ENCODE results near the gene TARS1.
A peak's percentile ranks its signal among the peaks of the same experiment; 100 is the strongest.

DNA sequence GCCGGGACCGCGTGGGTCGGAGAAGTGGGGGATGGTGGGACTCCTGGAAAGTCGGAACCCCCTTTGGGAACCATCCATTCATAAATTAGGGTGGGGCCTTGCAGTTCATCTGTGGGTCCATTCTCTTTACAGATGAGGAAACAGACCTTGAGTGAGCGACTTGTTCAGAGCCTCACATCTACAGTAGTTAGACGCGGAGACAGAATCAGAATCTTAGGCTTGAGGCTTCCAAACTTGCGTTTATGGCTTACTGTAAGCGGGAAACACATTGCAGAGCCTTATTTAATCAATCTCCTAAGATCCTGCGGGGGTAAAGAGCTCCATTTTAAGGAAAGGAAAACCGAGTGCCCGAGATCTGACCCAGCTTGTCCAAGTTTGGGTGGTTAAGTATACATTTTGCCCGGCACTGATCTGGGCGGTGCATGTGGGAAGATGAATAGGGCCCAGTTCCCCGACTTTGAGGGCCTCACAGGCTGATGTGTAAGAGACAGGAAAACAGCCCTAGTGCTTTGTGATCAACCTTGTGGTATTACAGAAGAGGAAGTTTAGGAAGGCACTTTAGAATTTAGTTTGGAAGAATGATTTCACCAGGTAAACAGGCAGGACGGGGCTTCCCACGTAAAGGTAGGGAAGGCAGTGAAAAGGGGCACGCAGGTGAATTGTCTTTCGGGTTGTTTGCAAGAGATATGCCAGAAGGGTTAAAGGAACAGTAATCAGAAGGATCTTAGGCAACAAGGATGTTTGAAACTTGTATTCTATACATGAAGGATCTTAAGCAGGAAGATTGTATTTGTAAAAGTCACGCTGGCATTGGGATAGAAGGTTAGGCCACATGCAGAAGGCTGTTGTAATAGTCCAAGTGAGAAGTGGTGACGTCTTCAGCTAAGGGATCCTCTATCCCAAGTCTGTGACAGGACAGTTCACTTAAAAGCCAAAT, 744 bp downstream of the TARS1 start:
- TF ChIP-seq ZNF274 (CRISPR knock-in tag; IDR thresholded peaks at IDR 0.05) (no peak), POLR2AphosphoS5 (IDR thresholded peaks at IDR 0.05; ENCODE audit: low read depth, low read length) (no peak), POLR2A (IDR thresholded peaks at IDR 0.05; ENCODE audit: insufficient read depth in 1 of 2, low read depth in 2 of 2, low read length in 2 of 2) (peak in 1 of 2 experiments; percentile 7; a peak in 2 of 4 replicates), ZNF773 (CRISPR knock-in tag; IDR thresholded peaks at IDR 0.05; ENCODE audit: borderline replicate concordance) (no peak), ZNF543 (CRISPR knock-in tag; IDR thresholded peaks at IDR 0.05) (no peak), SALL2 (CRISPR knock-in tag; IDR thresholded peaks at IDR 0.05) (no peak), EP300 (IDR thresholded peaks at IDR 0.05; ENCODE audit: low read depth in 2 of 2, low read length in 2 of 2) (no peak), EP300 (CRISPR knock-in tag; IDR thresholded peaks at IDR 0.05; ENCODE audit: borderline replicate concordance) (no peak), CTCF (CRISPR knock-in tag; IDR thresholded peaks at IDR 0.05) (no peak)
- TF ChIP-seq, protein P1, sequence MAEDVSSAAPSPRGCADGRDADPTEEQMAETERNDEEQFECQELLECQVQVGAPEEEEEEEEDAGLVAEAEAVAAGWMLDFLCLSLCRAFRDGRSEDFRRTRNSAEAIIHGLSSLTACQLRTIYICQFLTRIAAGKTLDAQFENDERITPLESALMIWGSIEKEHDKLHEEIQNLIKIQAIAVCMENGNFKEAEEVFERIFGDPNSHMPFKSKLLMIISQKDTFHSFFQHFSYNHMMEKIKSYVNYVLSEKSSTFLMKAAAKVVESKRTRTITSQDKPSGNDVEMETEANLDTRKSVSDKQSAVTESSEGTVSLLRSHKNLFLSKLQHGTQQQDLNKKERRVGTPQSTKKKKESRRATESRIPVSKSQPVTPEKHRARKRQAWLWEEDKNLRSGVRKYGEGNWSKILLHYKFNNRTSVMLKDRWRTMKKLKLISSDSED (CRISPR knock-in tag; IDR thresholded peaks at IDR 0.05), result no peak
